NK-92 (cell line): Measurements from ENCODE around the gene ACER1.
A peak's percentile ranks its signal among the peaks of the same experiment; 100 is the strongest.
"Not testable (repeated sequence)": the region's sequence is repeated elsewhere in the genome, so short reads cannot be mapped to it uniquely, and the experiment has no call there.

ENCODE experiments used
- DNase-seq: peaks from one replicate; lab custom pipeline; 2025; ENCODE audit not compliant: unreplicated experiment; lab: John Stamatoyannopoulos, UW

The ACER1 gene

DNA sequence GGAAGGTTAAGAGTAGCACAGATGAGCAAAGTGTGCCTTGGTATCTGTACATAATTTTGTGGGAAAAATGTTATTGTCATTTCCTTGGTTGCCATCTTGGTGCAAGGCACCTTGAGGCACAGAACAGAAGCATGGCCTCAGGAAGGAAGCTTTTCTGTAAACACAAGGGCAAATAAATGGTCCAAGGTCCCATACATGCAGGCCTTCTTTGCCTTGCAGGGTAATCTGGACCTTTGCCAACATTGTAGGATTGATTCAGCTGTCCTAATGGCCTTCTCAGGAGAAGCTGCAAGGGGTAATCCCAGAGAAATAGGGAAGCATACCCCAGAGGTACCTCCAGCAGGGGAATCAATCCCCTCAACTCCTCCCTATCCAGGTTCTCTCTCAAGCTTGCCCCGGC, 44.7 kb downstream of the ACER1 start:
- no peak for DNase-seq

DNA sequence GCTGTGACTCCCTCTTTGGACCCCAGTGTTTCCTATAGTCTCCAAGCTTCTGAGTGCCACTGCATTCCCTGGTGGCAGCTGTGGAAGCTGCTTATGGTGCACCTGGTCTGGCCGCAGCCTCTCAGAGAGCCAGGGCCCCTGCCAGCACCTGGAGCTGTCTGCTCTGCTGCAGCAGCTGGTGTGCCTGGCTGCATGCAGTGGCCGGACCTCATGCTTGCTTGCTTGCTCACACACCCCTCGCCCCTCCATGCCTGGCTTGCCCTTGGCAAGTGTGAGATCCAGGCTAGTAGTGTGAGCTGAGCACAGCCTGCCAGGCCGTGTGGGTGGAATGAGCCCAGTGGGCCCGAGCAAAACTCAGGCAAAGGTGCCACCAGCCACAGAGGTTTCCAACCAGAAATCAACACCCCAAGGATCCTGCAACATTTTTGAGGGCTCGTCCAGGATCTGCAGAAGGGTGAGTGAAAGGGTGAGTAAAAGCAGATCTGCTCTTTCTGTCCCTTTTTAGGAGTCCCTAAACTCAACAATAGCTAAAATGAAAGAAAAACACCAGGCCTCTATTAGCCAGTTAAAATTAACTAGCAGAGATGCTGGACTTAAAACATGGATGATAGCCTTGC, 46.0 kb downstream of the ACER1 start:
- no peak for DNase-seq

DNA sequence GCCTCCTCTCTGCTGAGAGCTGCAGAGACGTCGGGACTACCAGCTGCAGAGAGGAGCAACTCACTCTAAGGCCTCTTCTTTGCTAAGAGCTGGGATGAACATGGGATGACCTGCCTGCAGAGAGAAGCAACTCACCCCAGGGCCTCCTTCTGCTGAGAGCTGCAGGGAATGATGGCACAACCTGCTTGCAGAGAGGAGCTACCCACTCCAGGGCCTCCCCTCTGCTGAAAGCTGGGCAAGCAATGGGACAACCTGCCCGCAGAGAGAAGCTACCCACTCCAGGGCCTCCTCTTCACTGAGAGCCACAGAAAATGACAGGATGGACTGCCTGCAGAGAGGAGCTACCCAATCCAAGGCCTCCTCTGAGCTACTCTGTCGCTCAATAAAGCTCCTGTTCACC, 46.7 kb downstream of the ACER1 start:
- DNase-seq = no peak

DNA sequence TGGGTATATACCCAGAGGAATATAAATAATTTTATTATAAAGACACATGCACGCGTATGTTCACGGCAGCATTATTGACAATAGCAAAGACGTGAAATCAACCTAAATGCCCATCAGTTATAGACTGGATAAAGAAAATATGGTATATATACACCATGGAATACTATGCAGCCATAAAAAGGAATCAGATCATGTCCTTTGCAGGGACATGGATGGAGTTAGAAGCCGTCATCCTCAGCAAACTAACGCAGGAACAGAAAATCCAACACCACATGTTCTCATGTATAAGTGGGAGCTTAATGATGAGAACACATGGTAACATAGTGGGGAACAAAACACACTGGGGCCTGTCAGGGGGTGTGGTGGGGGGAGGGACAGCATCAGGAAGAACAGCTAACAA, 51.0 kb downstream of the ACER1 start:
- DNase-seq = not testable (repeated sequence)

DNA sequence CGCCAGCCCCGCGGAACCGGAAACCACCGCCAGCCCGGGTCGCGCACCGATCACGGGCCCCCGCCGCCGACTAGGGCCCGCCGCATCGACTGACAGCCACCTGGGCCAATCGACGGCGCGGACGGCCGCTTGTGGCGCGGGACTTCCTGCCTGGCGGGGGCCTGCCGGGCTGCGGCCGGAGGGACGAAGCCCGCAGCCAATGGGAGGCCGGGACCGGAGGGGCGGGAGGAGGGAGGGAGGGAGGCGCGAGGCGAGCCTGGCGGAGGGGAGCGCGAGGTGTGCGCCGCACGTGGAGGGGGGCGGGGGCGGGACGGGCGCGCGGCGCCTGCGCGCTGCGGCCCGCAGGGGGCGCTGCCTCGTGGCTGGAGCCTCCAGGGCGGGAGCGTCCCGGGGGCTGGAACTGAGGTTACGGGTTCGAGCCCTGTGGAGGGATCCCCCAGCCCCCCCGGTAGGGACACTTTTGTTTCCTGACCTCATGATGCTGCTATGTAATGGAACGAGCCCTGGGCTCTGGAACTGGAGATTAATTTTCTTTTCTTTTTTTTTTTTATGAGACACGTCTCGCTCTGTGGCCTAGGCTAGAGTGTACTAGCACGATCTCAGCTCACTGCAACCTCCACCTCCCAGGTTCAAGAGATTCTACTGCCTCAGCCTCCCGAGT, 53.4 kb downstream of the ACER1 start, which contains the start of gene MLLT1:
TSS of gene MLLT1 (minus strand) at position 45 of the 661 bp plus-strand sequence. CDS start 191 bp downstream, outside the sequence.
- DNase-seq = peak; percentile 61

DNA sequence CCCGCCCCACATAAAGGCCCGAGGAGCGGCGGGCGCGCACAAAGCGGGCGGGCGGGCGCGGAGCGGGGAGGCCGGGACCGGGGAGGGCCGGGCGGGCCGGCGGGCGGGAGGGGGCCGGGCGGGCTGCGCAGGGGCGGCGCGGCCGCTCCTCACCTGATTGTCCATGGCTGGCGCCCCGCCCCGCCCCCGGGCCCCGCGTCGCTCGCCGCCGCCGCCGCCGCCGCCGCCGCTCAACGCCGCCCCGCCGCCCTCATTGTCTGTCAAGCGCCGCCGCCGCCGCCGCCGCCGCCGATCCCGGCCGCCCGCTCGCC, 53.8 kb downstream of the ACER1 start:
- no peak for DNase-seq

DNA sequence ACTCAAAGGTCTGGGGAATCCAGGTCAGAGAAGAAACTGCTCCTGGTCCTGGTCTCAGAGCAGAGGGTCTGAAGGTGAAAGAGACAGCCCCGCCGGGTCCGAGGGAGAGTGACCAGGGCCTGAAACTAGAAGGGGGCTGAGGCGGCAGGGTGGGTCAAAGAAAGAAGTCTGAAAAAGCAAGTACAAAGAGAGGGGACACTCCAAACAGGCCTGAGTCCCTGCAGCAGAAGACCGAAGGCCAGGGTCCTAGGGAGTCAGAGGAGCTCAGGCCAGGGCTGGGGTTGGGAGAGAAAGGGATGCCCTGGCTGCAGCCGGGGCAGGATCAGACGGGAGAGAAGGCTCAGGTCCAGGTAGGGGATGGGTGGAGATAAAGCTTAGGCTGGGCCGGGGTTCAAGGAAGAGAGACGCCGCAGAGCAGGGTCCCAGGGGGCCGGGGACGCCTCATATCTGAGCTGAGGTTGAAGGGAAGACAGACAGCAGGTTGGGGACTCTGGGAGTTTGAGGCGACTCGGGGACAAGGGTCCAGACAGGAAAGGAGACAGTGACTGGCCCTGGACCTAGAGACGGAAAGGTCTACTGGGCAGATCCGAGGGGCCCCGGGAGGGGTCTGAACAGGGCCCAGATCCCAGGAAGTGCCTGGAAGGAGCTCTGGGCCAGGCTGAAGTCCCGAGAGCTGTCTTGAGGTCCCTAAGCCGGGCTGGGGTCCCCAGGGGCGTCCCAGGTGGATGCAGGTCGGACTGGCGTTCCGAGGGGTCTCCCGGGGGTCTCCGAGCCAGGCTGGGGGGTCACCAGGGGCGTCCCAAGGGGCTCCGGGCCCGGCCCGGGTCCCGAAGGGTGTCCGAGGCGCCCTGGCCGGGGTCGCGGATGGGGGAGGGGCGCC, 54.4 kb downstream of the ACER1 start:
- no peak for DNase-seq

DNA sequence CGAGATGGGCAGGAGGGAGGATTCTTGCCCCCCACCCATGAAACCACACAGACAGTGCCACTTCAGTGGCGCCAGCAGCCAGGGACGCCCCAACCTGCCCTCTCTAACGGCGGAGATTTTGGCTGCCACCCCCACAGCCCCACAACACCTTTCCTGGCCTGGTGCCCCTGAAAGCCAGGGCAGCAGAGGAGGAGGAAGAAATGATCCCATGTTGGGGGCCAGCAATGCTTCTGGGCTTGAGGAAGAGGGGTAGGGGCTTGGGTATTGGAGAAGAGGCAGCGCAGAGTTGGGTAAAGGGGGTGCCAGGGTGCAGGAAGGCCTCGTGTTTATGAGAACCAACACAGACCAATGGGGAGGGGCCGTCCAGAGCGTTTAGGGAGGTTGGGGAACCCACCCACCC, 55.4 kb downstream of the ACER1 start:
- no peak for DNase-seq

DNA sequence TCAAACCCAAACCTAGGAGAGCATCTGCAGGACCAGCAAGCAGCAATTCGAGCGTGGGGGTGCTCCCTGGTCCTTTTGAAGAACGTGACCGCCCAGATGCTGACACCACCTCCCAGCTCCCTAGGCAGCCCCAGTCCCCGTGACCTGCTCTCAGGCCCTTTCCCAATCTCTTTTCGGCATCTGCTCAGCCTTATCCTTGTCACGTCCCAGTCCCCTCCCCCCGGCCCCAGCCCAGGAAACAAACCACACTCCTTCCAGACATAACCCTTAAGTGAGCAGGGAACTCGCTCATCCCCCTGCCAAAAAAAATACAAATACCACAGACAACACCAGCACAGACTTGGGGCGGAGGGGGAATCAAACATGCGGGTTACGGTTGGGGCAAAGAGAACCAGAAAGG, 57.0 kb downstream of the ACER1 start:
- DNase-seq = no peak

DNA sequence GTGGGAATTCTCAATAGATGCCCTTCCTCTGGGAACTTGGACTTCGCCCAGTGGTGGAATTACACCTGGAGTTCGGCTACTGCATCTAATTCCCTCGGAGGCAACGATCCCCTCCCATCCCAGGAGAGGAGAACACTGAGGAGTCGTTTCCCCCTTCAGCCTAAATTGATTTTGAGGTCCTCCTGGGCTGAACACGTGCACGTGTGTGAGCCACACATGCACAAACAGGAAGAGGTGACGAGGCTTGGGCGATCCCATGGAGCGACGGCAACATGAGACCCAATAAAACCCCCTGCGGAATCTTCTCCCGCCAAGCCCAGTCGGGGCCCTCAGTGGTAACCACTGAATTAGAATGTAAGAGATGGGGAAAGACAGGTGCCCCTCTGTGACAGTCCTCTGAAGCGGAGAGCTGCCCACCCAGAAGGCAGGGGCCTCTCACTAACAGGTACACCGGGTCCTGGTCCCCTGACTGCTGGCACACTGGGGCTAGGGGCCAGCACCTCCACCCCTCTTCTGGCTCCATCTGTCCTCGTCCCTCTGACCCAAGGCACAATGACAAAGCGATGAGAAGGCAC, 58.2 kb downstream of the ACER1 start:
- DNase-seq = no peak

DNA sequence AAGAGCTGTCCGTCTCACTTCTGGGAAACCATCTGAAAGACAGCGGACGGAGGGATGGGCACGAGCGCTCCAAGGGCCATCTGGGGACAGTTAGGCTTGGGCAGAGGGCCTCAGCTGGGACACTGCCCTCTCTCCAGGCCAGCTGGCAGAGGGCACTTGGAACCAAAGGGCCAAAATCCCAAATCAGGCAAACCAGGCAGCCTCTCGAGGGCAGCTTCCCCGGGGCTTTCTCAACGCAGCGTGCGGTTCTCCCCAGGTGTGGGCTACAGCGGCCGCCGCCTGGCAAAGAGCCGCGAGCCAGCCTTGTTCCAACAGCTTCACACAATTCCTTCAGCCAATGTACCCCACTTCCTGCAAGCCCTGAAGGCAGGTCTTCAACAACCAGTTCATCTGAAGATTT, 58.7 kb downstream of the ACER1 start:
- DNase-seq = no peak

DNA sequence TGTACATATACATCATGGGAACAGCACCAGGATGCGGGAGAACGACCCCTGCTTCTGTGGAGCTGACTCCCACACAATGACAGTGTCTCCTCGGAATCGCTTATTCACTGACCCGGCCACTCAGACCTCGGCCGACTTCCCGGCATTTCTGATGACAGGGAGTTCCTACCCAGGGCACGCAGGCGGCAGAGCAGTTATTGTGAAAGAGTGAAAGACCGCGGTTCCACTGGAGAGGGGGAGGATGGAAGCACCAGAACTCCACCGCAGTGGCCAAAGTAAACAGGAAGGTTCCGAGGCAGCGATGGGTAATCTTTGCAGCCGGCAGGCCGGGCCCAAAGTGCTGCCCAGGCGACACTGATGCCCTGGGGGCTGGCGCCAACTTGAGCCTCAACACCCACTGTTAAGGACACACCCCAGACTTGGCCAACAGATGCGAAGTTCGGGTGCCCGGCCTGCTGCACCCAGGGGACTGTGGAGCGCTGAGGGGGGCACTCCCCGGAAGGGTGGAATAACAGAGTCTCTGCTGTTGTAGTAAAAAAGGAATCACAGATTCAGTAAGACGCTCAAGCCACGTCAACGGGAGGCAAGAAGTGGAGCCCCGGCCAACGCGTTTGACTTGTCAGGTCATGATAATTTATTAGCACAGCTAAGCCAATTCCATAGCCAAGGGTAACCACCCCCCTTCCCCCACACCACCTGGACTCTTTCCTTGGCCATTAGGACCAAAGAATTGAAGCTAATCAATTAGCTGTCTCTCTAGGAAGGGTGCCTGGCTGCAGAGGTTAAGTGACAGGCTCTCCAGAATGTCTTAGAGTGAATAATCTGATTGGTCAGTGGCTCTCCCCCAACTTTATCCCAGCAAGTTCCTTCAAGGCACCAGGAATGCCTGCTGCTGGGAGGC, 59.5 kb downstream of the ACER1 start:
- no peak for DNase-seq

DNA sequence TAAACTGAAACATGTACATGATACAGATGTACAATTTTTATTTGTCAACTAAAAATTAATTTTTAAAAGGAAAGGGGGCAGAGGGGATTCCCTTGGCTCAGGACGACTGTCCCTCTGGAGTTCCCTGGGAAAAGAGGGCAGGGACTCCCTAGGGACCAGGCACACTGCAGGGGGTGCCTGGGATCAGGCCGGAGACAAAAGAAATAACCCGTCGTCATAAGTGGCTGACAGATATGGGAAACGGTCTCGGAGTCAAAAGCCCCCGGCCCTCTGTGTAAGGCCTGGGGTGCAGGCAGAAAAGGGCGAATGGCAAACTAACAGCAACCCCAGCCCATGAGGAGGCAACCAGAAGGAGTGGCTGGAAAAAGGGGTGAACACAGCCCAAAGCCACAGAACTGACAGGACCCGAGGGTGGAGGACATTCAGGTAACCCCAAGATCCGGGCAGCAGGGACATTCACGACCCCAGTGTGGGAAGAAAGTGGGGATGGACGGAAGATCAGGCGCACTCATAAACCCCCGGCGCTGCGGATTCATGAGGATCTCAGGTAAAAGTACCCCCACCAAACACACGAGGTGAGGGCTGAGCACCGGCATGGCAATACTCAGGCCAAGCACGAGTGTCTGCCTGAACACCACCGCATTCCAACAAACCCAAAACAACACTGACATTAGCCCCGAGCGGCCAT, 60.4 kb downstream of the ACER1 start:
- no peak for DNase-seq

DNA sequence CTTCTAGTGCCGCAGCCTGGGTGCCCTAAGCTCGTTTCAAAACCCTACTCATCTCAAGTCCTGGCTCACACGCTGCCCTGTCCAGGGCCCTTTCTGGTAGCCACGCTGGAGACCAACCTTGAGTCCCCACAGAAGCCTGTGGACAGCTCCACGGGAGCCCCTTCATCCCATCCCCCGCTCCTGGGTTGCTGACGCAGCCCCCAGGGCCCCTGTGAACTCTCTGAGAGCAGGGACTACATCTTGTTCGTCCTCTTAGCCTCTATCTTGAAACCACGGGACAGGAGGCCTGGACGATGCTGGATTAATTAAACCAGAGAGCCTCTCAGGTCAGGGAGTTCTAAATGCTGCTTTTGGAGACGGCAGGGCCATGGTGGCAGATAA, 61.0 kb downstream of the ACER1 start:
- no peak for DNase-seq

DNA sequence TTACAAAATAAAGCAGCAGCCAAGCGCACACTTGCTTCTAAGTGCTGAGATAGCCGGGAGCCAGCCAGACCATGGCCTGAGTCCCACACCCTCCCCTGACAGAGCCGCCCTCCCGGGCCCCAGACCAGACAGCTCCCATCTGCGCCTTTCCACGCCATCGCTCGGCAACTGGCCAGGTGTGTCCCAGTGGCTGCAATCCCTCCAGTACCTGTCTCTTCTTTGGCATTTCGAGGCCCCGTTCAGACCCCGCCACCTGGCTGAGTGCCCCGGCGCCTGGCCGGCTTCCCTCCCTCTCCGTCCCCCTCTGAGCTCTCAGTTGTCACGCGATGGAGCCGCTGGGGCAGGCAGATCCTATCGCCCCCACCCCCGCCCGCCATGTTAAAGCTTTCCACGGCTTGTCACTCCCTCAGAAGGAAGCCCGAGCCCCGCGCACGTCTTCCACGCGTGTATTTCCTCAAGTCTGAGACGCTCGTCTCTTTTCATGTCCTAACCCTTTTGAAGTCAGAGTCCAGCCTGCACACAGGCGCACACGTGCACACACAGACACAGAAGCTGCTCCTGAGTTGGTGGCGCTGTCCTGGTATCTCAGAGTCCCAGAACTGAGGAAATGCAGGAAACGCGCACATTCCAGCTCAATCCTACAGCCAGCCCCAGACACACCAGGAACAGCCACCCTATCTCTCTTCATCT, 61.5 kb downstream of the ACER1 start:
- DNase-seq = no peak

DNA sequence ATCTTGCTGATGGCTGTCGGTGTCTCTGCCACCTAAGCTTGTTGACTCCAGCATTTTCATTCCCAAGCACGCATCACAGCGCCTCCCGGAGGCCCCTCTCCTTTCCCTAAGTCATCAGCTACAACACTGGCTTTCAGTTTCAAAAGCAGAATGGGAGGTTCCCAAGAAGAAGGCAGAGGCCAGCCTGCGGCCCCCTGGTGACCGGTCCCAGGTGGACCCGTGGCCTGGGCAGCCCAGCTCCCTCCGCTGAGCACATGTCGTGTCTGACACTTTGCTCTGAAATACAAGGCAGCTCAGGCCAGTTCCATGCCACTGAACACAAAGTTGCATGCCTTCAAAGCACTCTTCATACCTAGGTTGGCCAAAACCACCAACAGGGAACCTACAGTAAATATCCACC, 62.2 kb downstream of the ACER1 start:
- DNase-seq = no peak

DNA sequence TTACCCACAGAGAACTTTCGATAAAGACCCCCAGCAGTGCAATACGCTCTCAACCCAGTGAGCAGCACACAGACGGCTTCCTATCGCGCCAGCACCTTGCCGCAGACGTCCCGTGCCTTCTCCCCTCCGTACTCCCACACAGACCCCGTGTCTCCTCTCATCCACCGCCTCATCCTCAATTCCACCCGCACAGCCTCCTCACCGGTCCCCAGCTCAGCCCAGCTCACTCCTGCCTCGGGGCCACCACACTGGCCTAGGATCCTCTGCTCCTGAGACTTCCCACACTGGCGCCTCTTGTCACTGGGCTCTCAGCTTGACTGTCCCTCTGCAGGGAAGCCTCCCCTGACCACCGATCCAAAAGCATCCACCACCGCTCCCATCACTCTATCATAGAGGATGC, 62.6 kb downstream of the ACER1 start:
- no peak for DNase-seq

DNA sequence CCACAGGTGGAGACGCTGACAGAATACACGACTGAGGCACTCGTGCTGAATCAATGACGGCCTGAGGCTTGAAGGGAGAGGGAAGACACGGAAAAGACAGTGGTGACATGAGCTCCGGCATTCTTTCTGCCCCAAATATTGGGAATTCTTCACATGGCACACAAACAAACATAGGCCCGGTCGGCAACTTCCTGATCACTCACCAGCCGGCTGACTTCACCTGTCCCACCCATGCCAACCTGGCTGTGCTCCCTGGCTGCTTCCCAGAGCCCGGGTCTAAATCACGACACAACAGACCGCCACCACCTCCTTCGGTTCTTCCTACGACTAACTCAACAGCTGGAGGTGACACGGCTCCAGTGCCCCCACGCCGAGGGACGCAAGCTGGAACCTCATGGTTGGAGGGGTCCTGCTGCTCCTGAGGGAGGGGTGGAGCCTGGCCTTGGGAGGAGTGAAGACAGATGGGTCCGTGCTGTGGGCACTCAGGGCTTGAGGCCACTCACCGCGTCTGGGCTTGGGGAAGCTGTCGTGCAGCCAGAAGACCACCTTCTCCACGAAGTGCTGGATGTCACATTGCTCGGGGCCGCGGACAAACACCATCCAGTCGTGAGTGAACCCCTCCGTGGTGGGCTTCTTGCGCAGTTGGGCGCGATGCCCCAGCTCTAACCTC, 63.2 kb downstream of the ACER1 start:
- no peak for DNase-seq
